ENCODE data around the gene MAP3K5.

MAP3K5 gene

DNA sequence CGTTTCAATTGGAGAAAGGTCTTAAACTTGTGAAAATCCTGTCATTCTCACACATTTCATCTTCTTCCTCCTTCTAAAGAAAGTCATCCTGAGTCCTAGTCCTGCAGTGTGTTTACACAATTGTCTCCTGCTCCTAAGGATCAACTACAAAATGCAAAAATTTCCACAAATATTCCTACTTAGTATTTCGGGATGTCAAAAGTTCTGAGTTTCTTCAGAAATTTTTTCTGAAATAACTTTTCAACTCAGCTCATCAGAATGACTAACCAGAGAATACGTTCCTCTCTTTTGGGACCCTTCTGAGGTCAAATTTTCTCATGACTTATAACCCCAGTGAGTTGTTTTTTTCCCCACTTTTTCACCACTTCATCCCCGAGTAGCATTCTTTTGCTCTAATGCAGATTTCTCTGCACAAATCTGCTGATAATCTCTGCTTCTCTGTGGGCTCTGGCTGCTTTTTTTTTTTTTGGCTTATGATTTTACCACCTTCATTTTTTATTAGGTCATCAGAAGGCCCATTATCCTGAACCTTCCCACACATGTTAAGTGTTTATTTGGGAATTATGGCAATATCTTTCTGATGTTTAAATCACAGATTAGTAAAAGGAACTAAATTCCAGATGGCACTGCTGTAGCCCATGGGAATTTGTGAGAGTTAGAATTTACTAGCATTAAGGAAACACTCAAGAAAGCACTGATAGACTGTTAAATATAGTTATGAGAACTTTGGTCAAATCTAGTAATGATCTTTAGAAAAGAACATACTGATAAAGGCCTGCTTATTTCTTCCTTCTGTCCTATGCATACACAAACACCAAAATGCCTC is 41.4 kb downstream of the MAP3K5 start:
- DNase-seq (ENCODE audit: low read depth, low spot score) = no peak

DNA sequence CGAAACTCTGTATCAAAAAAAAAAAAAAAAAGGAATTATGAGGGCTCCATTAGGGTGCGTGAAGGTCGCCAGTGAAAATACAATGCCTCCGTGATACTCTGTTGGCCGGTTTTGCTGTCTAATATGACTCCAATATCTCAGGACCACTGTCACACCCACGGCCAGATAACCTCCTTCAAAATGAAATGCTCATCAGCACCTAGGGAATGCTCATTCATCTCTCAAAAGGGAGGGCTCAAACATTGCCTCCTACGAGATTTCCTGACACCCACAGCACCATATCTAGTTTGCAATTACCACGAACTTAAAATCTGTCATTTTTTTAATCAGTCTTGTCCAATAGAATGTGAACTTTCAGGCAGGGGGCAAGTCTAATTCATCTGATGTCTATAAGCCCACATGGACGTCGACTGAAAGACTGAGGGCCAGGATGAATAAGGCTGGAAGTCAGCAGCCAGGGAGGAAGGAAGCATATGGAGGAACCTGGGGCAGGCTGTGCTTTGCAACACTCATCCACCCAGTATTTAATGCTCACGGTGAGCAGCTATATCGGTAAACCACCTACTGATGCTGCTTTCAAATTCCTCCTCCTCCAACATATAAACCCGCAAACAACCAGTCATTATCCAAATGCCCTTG is 42.8 kb downstream of the MAP3K5 start:
- DNase-seq (ENCODE audit: low read depth, low spot score) = no peak

GRCh38 chr6:136747507-136747906 is 44.8 kb downstream of the MAP3K5 start:
- no peak for DNase-seq (ENCODE audit: low read depth, low spot score)

DNA sequence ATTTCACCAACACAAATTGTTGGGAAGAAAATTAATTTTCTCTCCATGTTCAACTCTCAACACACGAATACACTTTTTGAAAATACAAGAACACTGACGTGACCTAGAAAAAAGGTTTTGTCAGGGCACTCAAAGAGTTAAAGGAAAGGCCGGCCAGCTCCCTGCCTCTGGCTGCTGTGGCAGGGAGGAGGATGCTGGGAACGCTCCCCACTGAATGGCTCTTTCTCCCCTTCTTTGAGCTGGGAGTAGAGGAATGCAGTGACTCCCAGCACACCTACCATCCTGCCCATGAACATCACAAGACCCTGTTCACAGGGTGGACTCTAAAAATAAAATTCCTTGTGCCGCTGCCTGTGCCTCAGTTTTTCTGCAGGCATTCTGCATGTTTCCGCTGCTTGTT is 47.0 kb downstream of the MAP3K5 start:
- DNase-seq (ENCODE audit: low read depth, low spot score) = no peak

GRCh38 chr6:136744889-136745288 is 47.4 kb downstream of the MAP3K5 start:
- DNase-seq (ENCODE audit: low read depth, low spot score) = no peak

- no peak for DNase-seq (ENCODE audit: low read depth, low spot score)
Measured at GRCh38 chr6:136742125-136742524, 50.2 kb downstream of the MAP3K5 start.

- DNase-seq (ENCODE audit: low read depth, low spot score) = no peak
Measured at GRCh38 chr6:136740050-136740974, 52.0 kb downstream of the MAP3K5 start.

GRCh38 chr6:136739501-136739900 is 52.8 kb downstream of the MAP3K5 start:
- DNase-seq (ENCODE audit: low read depth, low spot score) = no peak

DNA sequence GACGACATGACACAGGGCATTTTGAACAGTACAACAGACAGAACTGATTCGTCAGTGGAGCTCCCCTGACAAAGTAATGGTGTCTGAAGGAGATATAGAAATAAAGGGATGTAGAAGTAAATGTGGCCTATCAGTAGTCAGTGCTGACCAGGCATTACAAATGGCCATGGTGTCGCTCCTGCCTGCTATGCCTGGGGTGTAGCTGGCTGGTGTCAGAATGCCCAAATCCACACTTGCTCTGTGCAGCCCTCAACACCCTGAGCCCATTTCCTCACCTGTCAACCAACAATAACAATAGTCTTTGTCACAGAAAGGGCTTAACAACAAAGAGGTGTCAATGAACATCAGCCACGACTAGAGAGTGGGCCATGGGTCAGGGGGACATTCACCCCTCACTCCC is 53.2 kb downstream of the MAP3K5 start:
- no peak for DNase-seq (ENCODE audit: low read depth, low spot score)

- DNase-seq (ENCODE audit: low read depth, low spot score) = no peak
Measured at GRCh38 chr6:136738692-136739057, 53.6 kb downstream of the MAP3K5 start.

DNA sequence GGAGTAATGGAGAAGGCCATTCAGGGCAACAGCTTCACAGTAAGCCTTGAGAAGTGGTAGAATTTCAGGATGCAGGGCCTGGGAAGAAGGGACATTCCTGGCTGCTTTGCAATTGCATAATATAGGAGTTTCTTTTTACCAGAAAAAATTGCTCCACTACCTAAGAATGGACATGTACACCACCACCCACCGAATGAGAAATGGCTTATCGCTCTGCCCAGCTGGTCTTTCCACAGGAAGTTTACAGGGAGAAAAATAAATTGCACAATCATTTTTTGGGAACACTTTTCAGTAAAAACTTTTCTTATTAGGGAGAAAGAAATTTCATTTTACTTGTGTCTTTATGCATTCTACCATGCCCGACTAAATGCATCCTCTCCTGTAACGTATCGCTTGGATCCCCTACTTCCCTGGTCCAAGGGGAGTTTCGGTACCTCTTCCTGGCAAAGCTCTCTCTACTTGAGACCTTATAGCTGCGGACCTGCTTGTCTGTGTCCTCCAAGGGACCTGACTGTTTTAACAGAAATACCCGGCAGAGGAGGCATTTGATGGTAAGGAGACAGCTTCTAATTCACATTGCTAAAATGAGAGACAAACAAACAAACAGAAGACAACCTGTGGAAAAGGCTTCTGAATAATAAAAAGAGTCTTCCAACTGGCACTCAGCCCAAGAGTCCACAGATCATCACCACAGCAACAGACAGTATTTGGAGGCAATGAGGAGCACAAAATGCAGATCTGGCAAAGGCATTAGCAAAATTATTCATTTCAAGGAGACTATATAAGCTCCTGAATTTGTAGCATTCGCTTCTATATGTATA is 54.2 kb downstream of the MAP3K5 start:
- no peak for DNase-seq (ENCODE audit: low read depth, low spot score)

DNA sequence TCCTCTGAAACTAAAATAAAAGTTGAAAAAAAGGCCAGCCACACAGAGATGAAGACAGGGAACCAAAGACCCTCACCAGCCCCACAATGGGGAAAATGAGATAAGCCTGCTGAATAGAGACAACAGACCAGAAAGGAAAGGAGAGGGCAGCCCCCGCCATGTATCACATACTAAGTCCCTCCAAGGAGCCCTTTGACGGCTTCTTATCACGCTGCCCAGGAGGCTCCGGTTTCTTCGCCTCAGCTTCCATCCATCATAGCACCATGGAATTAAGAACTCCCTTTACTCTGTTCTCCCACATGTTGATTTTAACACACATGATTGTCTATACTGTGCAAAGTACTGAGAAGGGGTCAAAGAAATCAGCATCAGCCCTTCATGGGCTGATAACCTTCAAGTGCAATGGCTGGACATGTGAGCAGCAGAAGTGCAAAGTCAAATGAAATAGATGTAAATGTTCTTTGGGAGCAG is 54.9 kb downstream of the MAP3K5 start:
- no peak for DNase-seq (ENCODE audit: low read depth, low spot score)

DNA sequence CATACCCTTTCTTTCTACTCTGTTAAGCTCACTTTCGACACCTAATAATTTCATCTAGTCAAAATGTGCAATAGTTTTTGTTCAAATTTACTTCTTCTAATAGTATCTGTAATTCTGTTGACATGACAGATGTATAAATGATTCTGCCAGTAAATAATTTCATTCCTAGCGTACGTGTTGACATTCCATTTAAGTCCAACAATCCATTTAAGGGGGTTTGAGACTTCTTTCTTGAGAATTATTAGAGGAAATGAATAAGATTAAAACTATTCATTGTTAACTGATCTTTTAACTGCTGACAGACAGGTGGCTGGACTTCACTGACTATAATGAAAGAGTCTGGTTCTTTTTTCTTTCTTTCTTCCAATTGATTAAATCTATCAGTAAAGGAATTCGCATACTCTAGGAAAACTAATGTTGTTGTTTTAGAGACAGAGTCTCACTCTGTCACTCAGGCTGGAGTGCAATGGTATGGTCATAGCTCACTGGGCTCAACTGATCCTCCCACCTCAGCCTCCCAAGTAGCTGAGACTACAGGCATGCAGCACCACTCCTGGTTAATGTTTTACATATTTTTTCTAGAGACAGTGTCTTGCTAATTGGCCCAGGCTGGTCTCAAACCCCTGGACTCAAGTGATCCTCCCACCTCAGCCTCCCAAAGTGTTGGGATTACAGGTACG is 55.9 kb downstream of the MAP3K5 start:
- DNase-seq (ENCODE audit: low read depth, low spot score) = no peak

DNA sequence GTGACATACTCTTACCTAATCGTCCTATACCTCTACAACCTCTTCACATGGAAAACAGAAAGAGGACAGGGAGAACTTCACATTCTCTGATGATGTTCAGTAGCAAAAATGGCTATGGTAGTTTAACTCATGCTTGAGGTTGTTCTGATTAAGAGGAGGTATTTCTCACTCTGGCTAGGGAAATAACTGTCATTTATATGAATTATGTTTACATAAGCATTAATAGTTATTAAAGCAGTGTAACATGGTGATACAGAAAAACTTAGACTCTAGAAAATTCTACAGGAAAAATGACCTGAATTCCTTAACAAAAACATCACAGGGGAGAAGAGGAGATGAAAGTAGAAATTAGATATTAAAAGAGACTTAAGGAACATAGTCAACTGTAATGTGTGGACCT is 57.3 kb downstream of the MAP3K5 start:
- no peak for DNase-seq (ENCODE audit: low read depth, low spot score)

- no peak for DNase-seq (ENCODE audit: low read depth, low spot score)
Measured at GRCh38 chr6:136732889-136733288, 59.4 kb downstream of the MAP3K5 start.

DNA sequence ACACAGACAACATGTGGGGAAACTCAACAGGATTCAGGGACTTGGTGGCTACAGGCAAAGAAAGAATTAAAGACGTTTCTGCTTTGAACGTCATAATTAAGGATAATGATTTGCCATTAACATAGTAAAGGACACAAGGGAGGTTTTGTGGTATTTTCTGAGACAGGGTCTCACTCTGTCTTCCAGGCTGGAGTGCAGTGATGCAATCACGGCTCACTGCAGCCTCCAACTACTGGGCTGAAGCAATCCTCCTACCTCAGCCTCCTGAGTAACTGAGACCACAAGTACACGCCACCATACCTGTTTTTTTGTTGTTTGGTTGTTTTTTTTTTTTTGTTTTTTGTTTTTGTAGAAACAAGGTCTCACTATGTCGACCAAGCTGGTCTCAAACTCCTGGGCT is 62.4 kb downstream of the MAP3K5 start:
- no peak for DNase-seq (ENCODE audit: low read depth, low spot score)

- no peak for DNase-seq (ENCODE audit: low read depth, low spot score)
Measured at GRCh38 chr6:136728976-136729515, 63.2 kb downstream of the MAP3K5 start.

- DNase-seq (ENCODE audit: low read depth, low spot score) = no peak
Measured at GRCh38 chr6:136728033-136728939, 64.0 kb downstream of the MAP3K5 start.

GRCh38 chr6:136726837-136727557 is 65.3 kb downstream of the MAP3K5 start:
- DNase-seq (ENCODE audit: low read depth, low spot score) = no peak
